Testis (tissue), 2 donors: ENCODE measurements around the gene GPATCH2L.
A peak's percentile ranks its signal among the peaks of the same experiment; 100 is the strongest.

ENCODE experiments used
- CTCF ChIP-seq, 3 experiments: fragments of 450-650 bp in 2 of 3; fragments of 200-600 bp in 1 of 3; sonication (generic) in 1 of 3; IDR thresholded peaks; one replicate each; pipeline ENCODE4 v1.5.1; 2016 to 2019; ENCODE audit warnings: antibody characterized with exemption in 3 of 3, mild to moderate bottlenecking in 2 of 3, moderate library complexity in 1 of 3
- POLR2A ChIP-seq: fragments of 450-650 bp; IDR thresholded peaks from one replicate; pipeline ENCODE4 v1.6.1; 2017; ENCODE audit warnings: antibody characterized with exemption, mild to moderate bottlenecking, moderate library complexity

DNA sequence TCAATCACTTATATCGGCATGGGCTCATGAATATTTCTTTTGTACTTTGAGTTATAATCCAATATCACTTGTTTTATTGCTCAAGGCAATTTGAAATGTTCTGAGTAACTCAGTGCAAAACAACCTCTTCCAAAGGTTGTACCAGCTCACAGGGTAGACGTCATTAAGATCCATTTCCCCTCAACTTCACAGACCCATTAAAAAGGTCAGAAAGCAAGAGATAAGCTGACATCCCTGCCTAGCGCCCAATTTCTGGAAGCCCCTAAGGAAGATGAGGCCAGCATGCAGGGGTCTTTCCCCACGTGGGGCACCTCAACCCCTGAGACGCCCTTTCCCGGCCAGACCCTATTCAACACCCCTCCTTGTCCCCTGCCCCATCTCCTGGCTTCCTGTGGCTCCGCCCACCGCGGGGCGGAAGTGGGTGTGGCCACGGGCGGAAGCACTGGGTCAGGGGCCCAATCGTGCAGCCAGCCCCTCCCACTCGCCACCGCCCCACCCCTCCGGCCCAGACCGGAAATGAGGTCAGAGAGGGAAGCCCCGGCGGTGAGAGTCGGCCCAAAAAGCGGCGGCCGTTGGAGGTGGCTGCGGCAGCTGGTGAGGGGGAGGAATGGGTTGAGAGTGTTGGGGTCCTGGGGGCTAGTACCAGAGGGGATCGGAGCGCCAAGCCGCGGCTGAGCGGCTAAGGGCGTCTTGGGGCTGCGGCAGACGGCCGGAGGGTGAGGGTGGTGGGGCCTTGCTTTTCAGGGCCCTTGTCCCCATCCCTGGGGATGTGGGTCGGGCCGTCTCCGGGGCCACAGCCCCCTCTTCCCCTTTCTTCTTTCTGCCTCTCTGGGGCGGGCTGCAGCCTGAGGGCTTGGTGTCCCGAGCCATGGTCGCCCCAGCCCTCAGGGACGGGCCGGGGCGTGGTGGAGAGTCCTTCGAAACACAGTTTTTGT, at the start of gene GPATCH2L:
- TF ChIP-seq POLR2A = peak; percentile 27
- no peak for TF ChIP-seq CTCF (IDR thresholded peaks at IDR 0.05)
